ENCODE results near the gene PDZK1IP1.

Gene PDZK1IP1

DNA sequence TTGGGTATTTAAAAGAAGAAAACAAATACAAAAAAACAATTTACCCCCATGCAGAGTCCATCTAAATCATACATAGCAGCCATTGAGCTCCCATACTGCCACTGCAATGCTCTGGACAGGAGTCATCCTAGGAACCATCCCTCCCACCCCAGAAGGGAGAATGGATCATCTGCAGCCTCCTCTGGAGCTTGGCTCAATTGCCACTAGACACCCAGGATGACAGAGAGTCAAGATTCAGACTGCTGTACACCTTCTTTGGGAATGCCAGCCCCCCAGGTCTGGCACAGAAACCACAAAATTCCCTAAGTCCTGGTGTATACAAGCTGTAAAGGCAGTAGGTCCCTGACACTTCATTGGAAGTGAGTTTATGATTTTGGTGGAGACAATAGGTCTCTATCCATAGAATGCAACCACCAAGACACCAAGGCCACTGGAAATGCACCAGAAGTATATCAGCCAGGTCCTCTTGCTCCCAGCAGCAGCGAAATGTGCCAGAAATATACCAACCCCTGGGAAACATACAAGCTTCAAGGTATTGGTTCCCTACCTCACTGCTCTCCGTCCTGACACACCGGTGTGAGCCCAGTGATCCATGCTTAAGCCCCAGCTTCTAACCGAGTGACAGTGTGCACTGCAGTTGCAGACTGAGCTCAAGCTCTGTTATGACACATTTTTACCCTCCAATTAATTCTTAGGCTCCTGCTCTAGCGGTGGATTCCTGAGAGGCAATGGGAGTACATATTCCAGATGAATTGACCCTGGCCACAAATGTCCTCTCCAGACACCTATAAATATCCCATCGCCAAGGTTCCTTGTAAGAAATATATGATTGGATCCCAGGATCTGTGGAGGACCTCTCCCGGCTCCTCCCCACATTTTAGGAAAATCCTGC is 37.8 kb upstream of the PDZK1IP1 start:
- TF ChIP-seq GATA2 (IDR thresholded peaks at IDR 0.05; ENCODE audit: low read depth, low read length) (no peak), GATA3 (IDR thresholded peaks at IDR 0.05; ENCODE audit: low read depth, low read length) (no peak)

- TF ChIP-seq GATA3 (IDR thresholded peaks at IDR 0.05; ENCODE audit: low read depth, low read length) (no peak), GATA2 (IDR thresholded peaks at IDR 0.05; ENCODE audit: low read depth, low read length) (no peak)
These were observed 37.0 kb upstream of the PDZK1IP1 start for GRCh38 chr1:47226839-47227215.

GRCh38 chr1:47226121-47226838 is 36.4 kb upstream of the PDZK1IP1 start:
- TF ChIP-seq GATA2 (IDR thresholded peaks at IDR 0.05; ENCODE audit: low read depth, low read length), result no peak
- no peak for TF ChIP-seq GATA3 (IDR thresholded peaks at IDR 0.05; ENCODE audit: low read depth, low read length)

- TF ChIP-seq GATA2 (IDR thresholded peaks at IDR 0.05; ENCODE audit: low read depth, low read length) (no peak), GATA3 (IDR thresholded peaks at IDR 0.05; ENCODE audit: low read depth, low read length) (no peak)
These were observed 35.7 kb upstream of the PDZK1IP1 start for GRCh38 chr1:47225430-47226100.

GRCh38 chr1:47224676-47225399 is 35.0 kb upstream of the PDZK1IP1 start:
- TF ChIP-seq GATA3 (IDR thresholded peaks at IDR 0.05; ENCODE audit: low read depth, low read length), result no peak
- peak; percentile 69 for TF ChIP-seq GATA2 (IDR thresholded peaks at IDR 0.05; ENCODE audit: low read depth, low read length)

GRCh38 chr1:47223921-47224675 is 34.3 kb upstream of the PDZK1IP1 start:
- TF ChIP-seq GATA3 (IDR thresholded peaks at IDR 0.05; ENCODE audit: low read depth, low read length), result no peak
- no peak for TF ChIP-seq GATA2 (IDR thresholded peaks at IDR 0.05; ENCODE audit: low read depth, low read length)

DNA sequence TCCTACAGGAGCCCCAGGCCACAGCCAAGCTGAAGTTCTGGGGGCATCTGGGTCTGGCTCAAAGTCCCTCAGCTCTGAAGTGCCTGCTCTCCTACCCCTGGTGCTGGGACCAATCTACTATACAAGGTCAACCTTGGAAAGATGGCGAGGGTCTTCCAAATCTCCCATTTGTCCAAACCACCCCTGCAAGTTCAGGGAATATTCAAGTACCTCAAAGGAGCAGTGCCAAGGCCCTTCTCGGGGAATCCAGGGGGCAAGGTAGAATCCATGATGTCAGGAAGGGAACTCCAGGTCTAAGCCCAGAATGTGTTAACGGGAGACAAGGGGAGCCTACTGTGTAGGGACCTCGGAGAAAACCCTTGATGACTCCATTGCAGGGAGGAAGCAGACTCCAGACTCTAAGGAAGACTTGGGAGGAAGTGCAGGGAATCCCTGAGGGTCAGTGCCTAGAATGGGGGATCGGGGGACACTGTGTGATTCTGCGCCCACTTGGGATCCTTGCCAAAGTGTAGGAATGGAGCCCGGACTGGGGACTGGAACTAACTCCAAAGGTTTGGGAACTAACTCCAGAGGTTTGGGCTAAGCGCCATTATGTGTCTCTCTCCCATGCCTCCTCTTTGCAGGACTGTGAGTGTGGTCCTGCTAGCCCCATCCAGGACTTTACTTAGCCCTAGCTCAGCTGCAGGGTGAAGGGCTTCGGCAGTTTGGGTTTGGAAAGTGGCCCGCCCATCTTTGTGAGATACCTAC is 33.5 kb upstream of the PDZK1IP1 start:
- TF ChIP-seq GATA3 (IDR thresholded peaks at IDR 0.05; ENCODE audit: low read depth, low read length), result no peak
- TF ChIP-seq GATA2 (IDR thresholded peaks at IDR 0.05; ENCODE audit: low read depth, low read length), result no peak

DNA sequence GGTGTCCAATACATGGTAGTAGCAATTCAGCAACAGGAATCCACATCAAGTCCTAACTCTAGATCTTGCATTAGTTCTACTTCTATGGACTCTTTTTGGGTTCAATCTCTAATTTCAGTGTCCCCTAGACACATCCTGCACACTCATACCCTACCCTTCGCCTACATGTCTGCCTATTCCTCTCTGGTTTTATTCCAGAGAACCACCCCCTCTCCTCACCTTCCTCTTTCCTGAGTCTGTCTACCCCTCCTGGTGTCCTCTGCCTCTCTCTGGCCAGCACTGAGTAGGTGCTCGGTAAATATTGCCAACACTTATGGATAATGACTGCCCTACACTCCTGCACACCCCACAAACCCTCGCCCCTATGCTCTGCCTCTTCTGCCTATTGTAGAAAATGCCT is 32.6 kb upstream of the PDZK1IP1 start:
- TF ChIP-seq GATA3 (IDR thresholded peaks at IDR 0.05; ENCODE audit: low read depth, low read length) (no peak), GATA2 (IDR thresholded peaks at IDR 0.05; ENCODE audit: low read depth, low read length) (no peak)

- TF ChIP-seq GATA2 (IDR thresholded peaks at IDR 0.05; ENCODE audit: low read depth, low read length) (no peak), GATA3 (IDR thresholded peaks at IDR 0.05; ENCODE audit: low read depth, low read length) (no peak)
These were observed 29.9 kb upstream of the PDZK1IP1 start for GRCh38 chr1:47219590-47220220.

DNA sequence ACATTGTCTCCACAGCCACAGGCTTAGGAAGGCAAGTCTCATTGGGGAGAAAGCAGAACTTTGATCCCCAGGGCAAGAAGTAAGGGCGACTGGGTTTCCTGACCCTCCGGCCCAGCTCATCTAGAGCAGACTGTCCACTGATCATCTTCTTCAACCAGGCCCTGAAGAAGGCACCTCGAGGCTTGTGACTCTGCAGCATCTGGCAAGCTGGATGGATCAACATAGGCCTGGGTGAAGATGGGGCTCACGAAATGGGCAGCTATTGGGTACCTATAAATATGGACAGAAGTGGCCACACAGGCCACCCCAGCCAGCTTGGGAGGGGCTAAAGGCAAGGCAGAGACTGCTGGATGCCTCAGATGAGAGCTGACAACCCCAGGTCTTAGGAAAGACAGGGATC is 29.2 kb upstream of the PDZK1IP1 start:
- TF ChIP-seq GATA3 (IDR thresholded peaks at IDR 0.05; ENCODE audit: low read depth, low read length) (no peak), GATA2 (IDR thresholded peaks at IDR 0.05; ENCODE audit: low read depth, low read length) (no peak)

DNA sequence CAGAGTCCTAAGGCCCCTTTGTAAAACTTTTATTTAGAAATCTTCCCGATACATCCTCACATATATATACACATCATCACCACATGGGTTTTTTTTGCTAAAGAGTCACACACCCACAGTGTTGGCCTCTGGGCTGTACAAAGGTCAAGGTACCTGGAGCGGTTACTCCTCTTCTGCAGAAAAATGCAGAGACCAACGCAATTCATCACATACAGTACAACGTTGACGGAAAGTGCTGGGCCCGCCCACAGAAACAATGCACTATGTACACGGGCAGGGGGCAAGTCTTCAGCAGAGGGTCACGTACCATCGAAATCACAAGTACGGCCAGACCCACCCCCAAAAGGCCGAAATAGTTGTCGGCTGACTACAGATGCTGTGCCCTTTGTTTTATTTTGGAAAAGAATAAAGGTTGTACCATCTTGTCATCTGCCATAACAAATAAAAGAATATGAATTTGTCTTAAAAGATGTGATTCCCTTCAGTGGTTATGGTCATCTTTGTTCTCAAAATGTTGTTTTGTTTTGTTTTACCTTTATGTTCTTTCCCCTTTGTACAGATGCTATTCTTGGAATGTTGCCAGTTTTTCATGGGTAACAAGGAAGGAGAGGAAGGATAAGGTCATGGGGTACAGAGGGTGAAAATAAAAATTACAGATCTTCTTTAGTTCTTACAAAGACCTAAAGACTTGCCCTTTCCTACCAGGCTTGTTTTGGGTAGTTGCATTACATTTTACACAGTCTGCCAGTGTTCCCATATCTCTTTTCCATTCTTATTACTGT is 26.6 kb upstream of the PDZK1IP1 start:
- TF ChIP-seq GATA3 (IDR thresholded peaks at IDR 0.05; ENCODE audit: low read depth, low read length), result no peak
- TF ChIP-seq GATA2 (IDR thresholded peaks at IDR 0.05; ENCODE audit: low read depth, low read length), result no peak
